NCI-H2227 treated with DMSO at 0.1 percent for 48 hours (cell line): Measurements from ENCODE around the gene SYTL4.

Experiments
- DNase-seq: peaks from one replicate; lab custom pipeline; 2025; lab: John Stamatoyannopoulos, UW

SYTL4 gene

DNA sequence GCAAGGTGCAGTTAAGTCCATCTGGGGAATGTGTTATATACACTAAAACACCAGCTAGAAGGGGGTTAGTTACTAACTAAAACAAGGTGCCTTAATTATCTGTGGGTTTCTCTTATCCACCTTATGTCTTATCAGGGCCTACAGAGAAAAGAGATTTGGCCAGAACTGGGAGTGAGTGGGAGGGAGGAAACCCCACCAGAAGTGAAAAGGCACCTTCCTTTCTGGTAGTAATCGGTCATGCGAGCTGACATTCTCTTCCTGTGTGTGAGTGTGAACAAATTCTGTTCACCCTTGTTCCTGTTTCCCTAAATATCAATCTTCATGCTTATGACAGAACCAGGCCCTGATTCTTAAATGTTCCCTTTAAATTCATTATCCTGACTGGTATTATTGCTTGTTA, 44.4 kb downstream of the SYTL4 start:
- DNase-seq, result no peak

DNA sequence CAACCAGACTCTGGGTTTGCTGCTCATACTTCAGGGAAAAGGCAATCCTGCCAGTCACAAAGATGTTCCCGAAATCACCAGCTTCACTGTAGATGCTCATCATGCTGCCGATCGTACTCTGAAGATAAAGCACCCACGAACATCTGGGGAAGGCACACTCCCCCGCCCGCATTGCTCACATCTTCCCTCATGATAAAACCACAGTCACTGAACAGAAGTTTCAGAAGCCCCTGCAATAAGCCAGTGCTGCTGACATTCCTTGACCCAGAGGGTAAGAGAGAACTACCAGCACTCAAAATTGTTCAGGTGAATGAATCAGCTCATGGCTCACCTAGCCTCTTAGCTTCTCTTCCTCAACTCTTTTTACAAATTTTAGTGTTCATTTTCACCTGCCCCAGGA, 44.8 kb downstream of the SYTL4 start:
- DNase-seq, result no peak

GRCh38 chrX:100685997-100686305, 46.0 kb downstream of the SYTL4 start:
- DNase-seq, result no peak

DNA sequence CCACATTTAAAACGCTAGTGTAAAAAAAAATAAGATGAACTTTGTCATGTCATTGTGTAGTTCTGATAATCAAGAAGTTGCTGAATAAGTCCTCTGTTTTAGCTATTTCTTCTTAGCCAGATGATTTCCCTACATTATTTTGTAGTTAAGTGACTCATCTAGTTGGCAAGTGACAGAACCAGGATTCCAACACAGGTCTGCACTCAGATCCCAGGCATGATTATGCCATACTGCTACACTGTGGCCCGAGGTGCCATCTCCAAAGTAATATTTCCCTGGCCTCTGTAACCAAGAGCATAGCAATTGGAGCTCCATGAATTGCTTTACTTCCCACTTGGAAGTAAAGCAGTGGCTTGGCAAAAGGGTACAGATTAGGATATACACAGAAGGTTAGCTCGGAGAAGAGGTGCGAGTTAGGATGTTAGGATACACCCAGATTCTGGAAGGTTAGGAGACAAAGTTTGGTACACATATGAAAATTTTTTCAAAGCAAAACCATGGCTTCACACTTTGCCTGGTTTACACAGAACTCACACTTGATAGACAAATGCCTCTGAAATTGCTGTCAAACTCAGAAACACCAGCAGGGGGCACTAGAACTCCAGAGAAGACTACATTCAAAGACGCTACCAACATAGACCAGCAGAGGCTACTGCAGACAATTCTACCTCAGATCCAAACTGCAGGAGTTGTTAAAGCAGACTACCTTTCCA, 46.5 kb downstream of the SYTL4 start:
- peak; percentile 95 for DNase-seq

GRCh38 chrX:100682939-100683338, 49.0 kb downstream of the SYTL4 start:
- DNase-seq, result no peak

DNA sequence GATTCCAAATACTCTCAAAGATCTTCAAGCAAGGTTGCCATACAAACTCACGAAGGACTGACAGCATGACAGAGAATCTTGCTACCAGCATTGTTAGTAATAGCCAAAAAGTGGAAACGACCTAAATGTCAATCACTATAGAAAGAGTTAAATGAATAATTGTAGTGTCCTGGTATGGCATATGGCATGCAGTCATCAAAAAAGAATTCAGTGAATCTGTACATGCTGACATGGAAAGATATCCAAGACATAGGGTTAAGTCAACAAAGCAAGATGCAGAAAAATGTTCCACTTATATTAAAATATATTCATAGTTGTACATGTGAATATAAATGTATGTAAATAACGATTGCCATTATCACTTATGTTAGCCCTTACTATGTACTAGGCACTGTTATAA, 50.3 kb downstream of the SYTL4 start:
- no peak for DNase-seq

- no peak for DNase-seq
Observed at GRCh38 chrX:100680756-100681155, 51.2 kb downstream of the SYTL4 start.

- no peak for DNase-seq
Observed at GRCh38 chrX:100677611-100678181, 54.2 kb downstream of the SYTL4 start.

DNA sequence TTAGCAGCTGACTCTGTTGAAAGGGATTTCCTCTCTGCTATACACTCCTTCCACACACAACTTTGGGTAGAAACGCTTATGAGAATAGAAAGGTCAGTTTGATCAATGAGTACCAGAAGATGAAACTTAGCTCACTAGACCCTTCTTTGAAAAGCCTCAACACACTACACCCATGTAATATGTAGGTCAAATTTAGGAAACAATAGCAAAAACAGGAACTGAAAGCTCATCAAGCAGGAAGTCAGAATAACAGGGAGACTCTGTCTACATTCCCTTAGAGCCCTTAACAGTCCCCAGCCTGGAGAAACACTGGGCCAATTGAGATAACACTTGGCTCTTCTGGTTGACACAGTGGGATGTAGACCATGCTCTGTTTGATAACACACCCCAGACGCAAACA, 57.2 kb downstream of the SYTL4 start:
- no peak for DNase-seq

DNA sequence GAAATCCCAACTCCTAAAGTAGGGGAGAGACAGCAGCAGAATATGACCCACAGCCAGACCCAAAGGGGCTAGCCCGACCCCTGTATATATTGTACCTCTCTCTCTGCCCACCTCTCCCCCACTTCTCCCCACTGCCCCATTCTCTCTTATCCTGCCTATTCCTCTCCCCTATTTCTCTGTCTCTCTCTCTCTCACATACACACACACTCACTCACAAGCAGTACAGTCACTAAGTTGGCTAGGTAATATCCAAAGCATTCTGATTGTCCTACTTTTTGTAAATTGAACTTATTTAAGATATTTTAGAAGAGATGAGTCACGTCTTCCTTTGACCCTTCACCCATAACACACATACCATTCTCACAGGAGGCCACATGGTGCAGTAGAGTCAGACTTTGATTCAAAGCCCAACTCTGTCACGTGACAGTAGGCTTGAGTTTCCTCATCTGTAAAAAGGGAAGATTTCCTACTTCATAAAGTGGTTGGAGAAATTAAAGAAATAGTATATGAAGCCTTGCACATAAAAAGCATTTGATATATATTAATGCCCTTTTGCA, 58.4 kb downstream of the SYTL4 start:
- no peak for DNase-seq

DNA sequence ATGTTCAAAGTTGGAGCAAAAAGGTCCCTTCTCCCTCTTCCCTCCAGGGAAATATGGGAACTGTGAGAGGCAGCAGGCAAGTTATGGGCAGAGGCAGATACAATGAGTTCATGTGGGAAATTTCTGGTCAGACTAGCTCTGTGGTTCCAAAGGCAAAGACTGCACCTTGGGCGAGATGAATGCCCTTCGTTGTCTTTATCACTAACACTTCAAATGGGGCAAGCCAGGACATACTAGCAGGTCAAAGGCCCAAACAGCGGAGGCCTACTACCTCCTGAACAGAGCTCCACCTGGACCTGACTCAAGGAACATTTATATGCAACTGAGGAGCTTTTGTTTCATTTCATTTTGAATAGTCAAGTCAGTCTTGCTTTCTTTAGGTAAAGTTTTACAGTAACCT, 59.0 kb downstream of the SYTL4 start:
- no peak for DNase-seq

GRCh38 chrX:100663642-100664041, 68.3 kb downstream of the SYTL4 start:
- no peak for DNase-seq

DNA sequence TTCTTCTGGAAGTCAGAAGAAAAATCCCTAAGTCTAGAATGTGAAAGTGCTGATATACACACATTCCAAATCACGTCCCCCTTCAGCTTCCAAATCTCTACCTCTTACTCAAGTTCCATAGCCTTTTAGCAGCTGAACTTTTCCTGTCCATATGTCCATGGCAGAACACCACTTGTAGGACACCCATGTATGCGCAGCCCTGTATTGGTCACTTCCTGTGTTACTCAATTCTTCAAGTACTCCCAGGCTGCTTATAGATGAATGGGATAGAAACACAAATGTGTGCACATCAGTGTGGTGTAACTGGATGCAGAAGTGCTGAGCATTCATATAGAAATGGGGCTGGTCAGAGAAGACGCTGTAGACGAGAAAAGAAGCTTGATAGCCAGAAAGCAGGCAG, 69.1 kb downstream of the SYTL4 start:
- DNase-seq, result no peak

- no peak for DNase-seq
Observed at GRCh38 chrX:100662170-100662569, 69.8 kb downstream of the SYTL4 start.

GRCh38 chrX:100659431-100660137, 72.3 kb downstream of the SYTL4 start:
- DNase-seq, result no peak

- DNase-seq, result no peak
Observed at GRCh38 chrX:100658941-100659381, 73.0 kb downstream of the SYTL4 start.

GRCh38 chrX:100654261-100654660, 77.7 kb downstream of the SYTL4 start:
- DNase-seq, result peak; percentile 7

- DNase-seq, result no peak
Observed at GRCh38 chrX:100652266-100652665, 79.7 kb downstream of the SYTL4 start.

DNA sequence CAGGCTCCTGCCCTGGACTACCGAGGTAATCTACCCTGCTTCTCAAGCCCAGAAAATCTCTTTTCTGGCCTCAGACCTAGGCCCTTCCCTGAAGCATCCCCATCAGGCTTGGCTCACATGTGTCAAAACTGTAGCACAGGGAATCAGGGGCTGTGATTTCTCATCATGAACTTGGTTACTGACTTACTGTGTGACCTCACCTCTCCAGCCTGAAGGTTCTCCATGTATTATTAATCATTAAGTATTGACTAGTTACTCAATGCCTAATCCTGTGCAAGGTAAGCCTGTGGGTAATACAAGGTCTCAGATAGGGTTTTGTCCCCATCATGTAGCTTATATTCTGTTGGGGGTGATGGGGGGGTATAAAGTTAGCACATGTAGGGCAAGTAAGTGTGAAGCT, 81.1 kb downstream of the SYTL4 start:
- DNase-seq, result no peak

DNA sequence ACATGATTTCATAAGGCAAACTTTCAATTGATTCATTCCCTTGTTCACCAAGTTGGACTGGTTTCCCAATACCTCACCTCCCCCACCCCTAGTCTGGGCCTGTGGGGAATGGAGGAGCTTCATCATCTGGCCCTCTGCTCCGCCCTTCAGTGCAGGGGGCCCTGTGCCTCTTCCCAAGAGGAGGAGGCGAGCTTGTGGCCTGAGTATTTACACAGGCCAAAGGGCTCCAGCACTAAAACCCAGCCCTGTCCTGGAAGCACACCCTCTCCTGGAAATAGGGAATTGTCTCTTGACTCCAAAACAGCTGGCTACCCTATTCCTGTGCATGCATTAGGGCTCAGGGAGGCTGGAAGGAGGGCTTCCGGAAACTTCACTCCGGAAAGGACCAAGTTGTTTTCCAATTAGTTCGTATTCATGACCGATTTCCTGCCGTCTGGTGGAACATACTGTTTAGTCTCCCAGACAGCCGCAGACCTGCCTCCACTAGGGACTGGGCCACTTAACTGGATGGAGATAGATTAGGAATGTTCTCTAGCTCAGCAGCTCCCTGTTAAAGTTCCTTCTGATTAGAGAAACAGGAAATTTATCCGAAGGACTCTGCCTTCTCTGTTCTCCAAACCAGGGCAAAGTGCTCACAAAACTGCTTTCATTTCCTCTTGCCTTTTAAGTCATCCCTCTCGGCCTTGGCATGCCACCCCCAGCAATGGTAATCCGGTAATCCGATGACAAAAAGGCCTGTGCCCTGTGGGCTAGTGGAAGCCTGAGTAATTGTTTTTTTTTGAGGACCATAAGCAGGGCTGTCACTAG, 82.2 kb downstream of the SYTL4 start:
- no peak for DNase-seq

GRCh38 chrX:100648458-100649417, 83.2 kb downstream of the SYTL4 start:
- DNase-seq, result peak; percentile 74
